Measurements from ENCODE around the gene KL. TPM values are rescaled to one million over a fixed set of nuclear protein-coding genes. Genes with fewer than 3 reads are reported as not detected.
A peak's percentile ranks its signal among the peaks of the same experiment; 100 is the strongest.

The KL gene
- total RNA-seq, result under 1 TPM in 1 of 2 experiments, not detected in 1; 0.23 TPM

GRCh38 chr13:33016414-33017322 lies at the start of gene KL:
TSS of gene KL (plus strand) at chr13:33016423. CDS start at chr13:33016441, 18 bp downstream.
- H3K4me3 Mint-ChIP-seq, result peak within 1 kb of the TSS; percentile 69
- H3K27ac Mint-ChIP-seq, result peak within 1 kb of the TSS; percentile 45
- peaks cover 1% of the 10 kb centered on the region for H3K36me3 Mint-ChIP-seq
- peaks cover 13% of the 10 kb centered on the region for H3K4me1 Mint-ChIP-seq
- H3K9me3 Mint-ChIP-seq (ENCODE audit: low read depth), result no peaks in the 10 kb centered on the region
- CTCF ChIA-PET, result interaction anchor here (0.7 to 1.6 kb wide), 5 partner anchors 22 to 431 kb away, joined by 3 to 4 read pairs (median 3); partner anchors contain the start of gene PDS5B
- DNase-seq (peak; percentile 48), ATAC-seq (peak; percentile 43)
- peaks cover 78% of the 10 kb centered on the region for H3K27me3 Mint-ChIP-seq

DNA sequence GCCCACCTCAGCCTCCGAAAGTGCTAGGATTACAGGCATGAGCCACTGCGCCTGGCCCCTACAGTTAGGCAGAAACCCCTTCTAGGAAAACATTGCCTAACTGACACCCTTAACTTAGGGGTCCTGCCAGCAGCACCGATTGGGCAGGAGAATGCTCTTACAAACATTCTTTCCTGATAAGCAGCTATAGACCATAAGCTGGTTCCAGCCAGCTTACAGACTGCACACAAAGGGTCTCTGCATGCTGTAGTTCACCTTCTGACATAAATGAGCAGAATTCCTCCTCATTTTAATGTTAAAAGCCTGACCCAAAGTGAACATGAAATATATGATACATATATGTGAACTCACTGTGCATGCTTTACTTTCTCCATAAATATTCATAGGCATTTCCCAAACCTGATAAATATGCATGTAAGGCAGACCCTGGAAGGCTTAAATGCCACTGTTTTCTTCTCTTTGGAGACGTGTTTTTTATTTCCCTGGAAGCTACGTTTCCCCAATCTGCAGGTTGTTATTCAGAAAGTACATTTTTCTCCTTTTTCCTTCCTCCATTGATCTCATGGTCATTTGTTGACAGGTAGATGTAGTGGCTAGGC lies 48.5 kb upstream of the KL start:
- Mint-ChIP-seq H3K4me1 (peaks cover 10% of the 10 kb centered on the region), H3K4me3 (no peak overlapping the region), H3K9me3 (ENCODE audit: low read depth) (no peaks in the 10 kb centered on the region), H3K36me3 (no peaks in the 10 kb centered on the region), H3K27ac (no peak overlapping the region), H3K27me3 (peaks cover 7% of the 10 kb centered on the region)
- ATAC-seq (no peak), DNase-seq (no peak)
- CTCF ChIA-PET, result no interaction called here

- CTCF ChIA-PET, result no interaction called here
- Mint-ChIP-seq H3K36me3 (no peaks in the 10 kb centered on the region), H3K27ac (no peak overlapping the region), H3K4me1 (peaks cover 10% of the 10 kb centered on the region), H3K27me3 (peaks cover 5% of the 10 kb centered on the region), H3K4me3 (no peak overlapping the region), H3K9me3 (ENCODE audit: low read depth) (no peaks in the 10 kb centered on the region)
- ATAC-seq (no peak), DNase-seq (no peak)
These were observed 47.9 kb upstream of the KL start for GRCh38 chr13:32968316-32968715.

- H3K9me3 Mint-ChIP-seq (ENCODE audit: low read depth), result no peaks in the 10 kb centered on the region
- DNase-seq (no peak), ATAC-seq (no peak)
- no peak overlapping the region for H3K4me3 Mint-ChIP-seq
- peaks cover 10% of the 10 kb centered on the region for H3K4me1 Mint-ChIP-seq
- H3K36me3 Mint-ChIP-seq, result no peaks in the 10 kb centered on the region
- peaks cover 5% of the 10 kb centered on the region for H3K27me3 Mint-ChIP-seq
- no peak overlapping the region for H3K27ac Mint-ChIP-seq
- CTCF ChIA-PET, result no interaction called here
These were observed 47.4 kb upstream of the KL start for GRCh38 chr13:32968793-32969192.

- H3K9me3 Mint-ChIP-seq (ENCODE audit: low read depth), result no peaks in the 10 kb centered on the region
- H3K4me3 Mint-ChIP-seq, result no peak overlapping the region
- CTCF ChIA-PET, result no interaction called here
- ATAC-seq (no peak), DNase-seq (no peak)
- peaks cover 5% of the 10 kb centered on the region for H3K27me3 Mint-ChIP-seq
- no peaks in the 10 kb centered on the region for H3K36me3 Mint-ChIP-seq
- no peak overlapping the region for H3K27ac Mint-ChIP-seq
- H3K4me1 Mint-ChIP-seq, result peaks cover 10% of the 10 kb centered on the region
These were observed 46.7 kb upstream of the KL start for GRCh38 chr13:32969516-32969941.

GRCh38 chr13:32976056-32976805 lies 40.0 kb upstream of the KL start:
- Mint-ChIP-seq H3K27me3 (peaks cover 9% of the 10 kb centered on the region), H3K27ac (no peak overlapping the region), H3K4me1 (no peaks in the 10 kb centered on the region), H3K9me3 (ENCODE audit: low read depth) (no peaks in the 10 kb centered on the region), H3K36me3 (no peaks in the 10 kb centered on the region), H3K4me3 (no peak overlapping the region)
- ATAC-seq (no peak), DNase-seq (no peak)
- CTCF ChIA-PET, result no interaction called here

- peaks cover 9% of the 10 kb centered on the region for H3K27me3 Mint-ChIP-seq
- ATAC-seq (no peak), DNase-seq (no peak)
- no peaks in the 10 kb centered on the region for H3K4me1 Mint-ChIP-seq
- H3K27ac Mint-ChIP-seq, result no peak overlapping the region
- no peak overlapping the region for H3K4me3 Mint-ChIP-seq
- H3K9me3 Mint-ChIP-seq (ENCODE audit: low read depth), result no peaks in the 10 kb centered on the region
- no peaks in the 10 kb centered on the region for H3K36me3 Mint-ChIP-seq
- CTCF ChIA-PET, result no interaction called here
These were observed 39.3 kb upstream of the KL start for GRCh38 chr13:32976912-32977311.

DNA sequence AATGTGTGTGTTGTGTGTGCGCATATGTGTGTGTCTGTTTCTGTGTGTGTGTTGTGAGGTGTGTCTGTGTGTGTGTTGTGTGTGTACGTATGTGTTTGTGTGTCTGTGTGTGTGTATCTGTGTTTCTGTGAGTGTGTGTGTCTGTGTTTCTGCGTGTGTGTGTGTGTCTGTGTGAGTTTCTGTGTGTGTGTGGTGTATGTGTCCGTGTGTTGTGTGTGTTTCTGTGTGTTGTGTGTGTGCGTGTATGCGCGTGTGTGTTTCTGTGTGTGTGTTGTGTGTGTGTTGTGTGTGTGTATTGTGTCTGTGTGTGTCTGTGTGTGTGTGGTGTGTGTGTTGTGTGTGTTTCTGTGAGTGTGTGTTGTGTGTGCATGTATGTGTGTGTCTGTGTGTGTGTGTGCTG lies 38.9 kb upstream of the KL start:
- ATAC-seq (no peak), DNase-seq (no peak)
- Mint-ChIP-seq H3K4me1 (no peaks in the 10 kb centered on the region), H3K27me3 (peaks cover 9% of the 10 kb centered on the region), H3K36me3 (no peaks in the 10 kb centered on the region), H3K4me3 (no peak overlapping the region), H3K9me3 (ENCODE audit: low read depth) (no peaks in the 10 kb centered on the region), H3K27ac (no peak overlapping the region)
- CTCF ChIA-PET, result interaction anchor here (1.2 kb wide), 1 partner anchor 9 kb away, joined by 3 read pairs; no protein-coding TSS in a partner anchor

- Mint-ChIP-seq H3K27me3 (peaks cover 9% of the 10 kb centered on the region), H3K36me3 (no peaks in the 10 kb centered on the region), H3K9me3 (ENCODE audit: low read depth) (no peaks in the 10 kb centered on the region), H3K27ac (no peak overlapping the region), H3K4me1 (no peaks in the 10 kb centered on the region), H3K4me3 (no peak overlapping the region)
- CTCF ChIA-PET, result interaction anchor here (1.2 kb wide), 1 partner anchor 8 kb away, joined by 3 read pairs; no protein-coding TSS in a partner anchor
- DNase-seq (no peak), ATAC-seq (no peak)
These were observed 37.9 kb upstream of the KL start for GRCh38 chr13:32978278-32978677.

DNA sequence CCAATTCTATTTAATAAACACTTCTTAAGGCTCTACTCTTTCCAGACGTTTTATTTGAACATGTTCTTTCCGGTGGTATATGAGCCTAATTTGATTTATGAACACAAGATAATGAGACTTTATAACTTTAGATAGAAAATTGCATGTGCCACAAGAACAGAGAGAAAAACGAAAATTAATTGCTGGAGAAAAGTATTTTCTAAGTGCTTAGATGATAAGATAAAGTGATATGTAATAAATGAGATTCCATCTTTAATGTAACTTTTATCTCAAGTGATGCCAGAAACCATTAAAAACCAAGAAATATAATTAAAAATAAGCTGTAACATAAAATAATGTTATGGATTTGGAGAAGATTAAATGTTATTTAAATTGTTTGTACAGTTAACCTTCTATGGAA lies 33.2 kb upstream of the KL start:
- DNase-seq, result no peak
- H3K27ac Mint-ChIP-seq, result no peak overlapping the region
- peaks cover 3% of the 10 kb centered on the region for H3K9me3 Mint-ChIP-seq (ENCODE audit: low read depth)
- ATAC-seq, result no peak
- no peaks in the 10 kb centered on the region for H3K36me3 Mint-ChIP-seq
- no peaks in the 10 kb centered on the region for H3K4me1 Mint-ChIP-seq
- CTCF ChIA-PET, result no interaction called here
- H3K27me3 Mint-ChIP-seq, result peaks cover 15% of the 10 kb centered on the region
- no peak overlapping the region for H3K4me3 Mint-ChIP-seq

GRCh38 chr13:32984857-32985626 lies 31.2 kb upstream of the KL start:
- Mint-ChIP-seq H3K4me1 (peaks cover 5% of the 10 kb centered on the region), H3K36me3 (no peaks in the 10 kb centered on the region), H3K27ac (no peak overlapping the region), H3K27me3 (peaks cover 14% of the 10 kb centered on the region), H3K4me3 (no peak overlapping the region), H3K9me3 (ENCODE audit: low read depth) (peaks cover 3% of the 10 kb centered on the region)
- ATAC-seq (no peak), DNase-seq (no peak)
- CTCF ChIA-PET, result no interaction called here

GRCh38 chr13:32986552-32986951 lies 29.7 kb upstream of the KL start:
- H3K4me3 Mint-ChIP-seq, result no peak overlapping the region
- CTCF ChIA-PET, result interaction anchor here (0.9 kb wide), 1 partner anchor 9 kb away, joined by 3 read pairs; no protein-coding TSS in a partner anchor
- H3K9me3 Mint-ChIP-seq (ENCODE audit: low read depth), result peaks cover 3% of the 10 kb centered on the region
- ATAC-seq, result no peak
- peaks cover 5% of the 10 kb centered on the region for H3K4me1 Mint-ChIP-seq
- peaks cover 21% of the 10 kb centered on the region for H3K27me3 Mint-ChIP-seq
- no peak for DNase-seq
- H3K36me3 Mint-ChIP-seq, result no peaks in the 10 kb centered on the region
- H3K27ac Mint-ChIP-seq, result no peak overlapping the region

DNA sequence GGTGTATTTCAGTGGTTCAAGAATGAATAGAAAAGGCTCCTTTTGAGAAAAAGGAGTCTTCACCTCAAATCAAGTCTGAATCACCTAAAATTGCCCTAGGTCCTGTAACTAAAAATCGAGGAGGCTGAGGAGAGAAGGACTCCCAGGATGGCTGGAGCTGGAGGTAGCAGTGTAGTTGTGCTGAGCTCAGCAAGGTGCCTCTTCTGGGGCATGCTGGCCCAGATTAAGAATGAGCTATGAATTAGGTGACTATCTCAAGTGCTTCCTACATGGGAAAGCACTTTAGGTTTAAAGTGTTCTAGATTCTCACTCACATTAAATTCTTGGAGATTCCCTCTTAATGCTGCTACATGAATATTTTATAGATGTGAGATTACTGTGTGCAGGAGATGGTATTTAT lies 28.8 kb upstream of the KL start:
- DNase-seq, result no peak
- Mint-ChIP-seq H3K9me3 (ENCODE audit: low read depth) (peaks cover 3% of the 10 kb centered on the region), H3K36me3 (no peaks in the 10 kb centered on the region), H3K4me3 (no peak overlapping the region), H3K27me3 (peaks cover 25% of the 10 kb centered on the region), H3K27ac (no peak overlapping the region), H3K4me1 (peaks cover 5% of the 10 kb centered on the region)
- CTCF ChIA-PET, result no interaction called here
- ATAC-seq, result no peak
